Measurements from ENCODE around the gene ITPKB. TPM values are rescaled to one million over a fixed set of nuclear protein-coding genes. Genes with fewer than 3 reads are reported as not detected.

The ITPKB gene
- total RNA-seq, 1 experiment from 2014 or later = 9.5 TPM

GRCh38 chr1:226603858-226604559 is 135.1 kb downstream of the ITPKB start:
- ChIA-PET POLR2A (interaction anchor here (0.7 to 2.6 kb wide), 23 partner anchors 9 to 868 kb away, joined by 3 to 21 read pairs (median 6); partner anchors contain the start of genes PARP1 and STUM), CTCF (interaction anchor here (0.7 to 3.4 kb wide), 14 partner anchors 9 to 1154 kb away, joined by 3 to 22 read pairs (median 4); partner anchors contain the start of genes PARP1 and STUM)
- Mint-ChIP-seq H3K36me3 (ENCODE audit: insufficient read depth, unreplicated experiment) (no peaks in the 10 kb centered on the region), H3K9me3 (ENCODE audit: unreplicated experiment) (no peaks in the 10 kb centered on the region), H3K27me3 (ENCODE audit: insufficient read depth, unreplicated experiment) (no peaks in the 10 kb centered on the region), H3K4me3 (ENCODE audit: unreplicated experiment) (peak overlapping the region; percentile 71), H3K27ac (ENCODE audit: low read depth, unreplicated experiment) (peak overlapping the region; percentile 97), H3K4me1 (ENCODE audit: insufficient read depth, unreplicated experiment) (peaks cover 36% of the 10 kb centered on the region)
- no TSS peak for BruUV-seq (replicated peaks)
- no peak for TF ChIP-seq CTCF (IDR thresholded peaks at IDR 0.05; ENCODE audit: unreplicated experiment)
- DNase-seq (ENCODE audit: unreplicated experiment) = no peak
- intact Hi-C loops (cut with micrococcal nuclease) = loop anchor here (1.0 to 2.0 kb wide), 2 partner anchors 57 to 115 kb away; no protein-coding TSS in a partner anchor

- intact Hi-C loops (cut with micrococcal nuclease) = loop anchor here (1.0 to 2.0 kb wide), 2 partner anchors 56 to 114 kb away; no protein-coding TSS in a partner anchor
- DNase-seq (ENCODE audit: unreplicated experiment) = peak; percentile 91
- Mint-ChIP-seq H3K27me3 (ENCODE audit: insufficient read depth, unreplicated experiment) (peaks cover 8% of the 10 kb centered on the region), H3K36me3 (ENCODE audit: insufficient read depth, unreplicated experiment) (no peaks in the 10 kb centered on the region), H3K27ac (ENCODE audit: low read depth, unreplicated experiment) (peak overlapping the region; percentile 97), H3K9me3 (ENCODE audit: unreplicated experiment) (no peaks in the 10 kb centered on the region), H3K4me1 (ENCODE audit: insufficient read depth, unreplicated experiment) (peaks cover 42% of the 10 kb centered on the region), H3K4me3 (ENCODE audit: unreplicated experiment) (peak overlapping the region; percentile 71)
- POLR2A ChIA-PET = interaction anchor here (0.6 to 2.6 kb wide), 44 partner anchors 10 to 1479 kb away, joined by 3 to 21 read pairs (median 4); partner anchors contain the start of genes JMJD4, PARP1, PSEN2 and SNAP47
- TSS peak; percentile 52 for BruUV-seq (replicated peaks)
- CTCF ChIA-PET = interaction anchor here (0.6 to 3.4 kb wide), 20 partner anchors 10 to 1155 kb away, joined by 3 to 22 read pairs (median 4); partner anchors contain the start of genes PARP1 and STUM
- no peak for TF ChIP-seq CTCF (IDR thresholded peaks at IDR 0.05; ENCODE audit: unreplicated experiment)
Measured at GRCh38 chr1:226603022-226603857, 135.8 kb downstream of the ITPKB start.

GRCh38 chr1:226602186-226603021 is 136.7 kb downstream of the ITPKB start:
- CTCF ChIA-PET = interaction anchor here (0.6 to 3.4 kb wide), 14 partner anchors 9 to 479 kb away, joined by 3 to 22 read pairs (median 4); partner anchors contain the start of gene STUM
- peak; percentile 93 for DNase-seq (ENCODE audit: unreplicated experiment)
- H3K9me3 Mint-ChIP-seq (ENCODE audit: unreplicated experiment) = no peaks in the 10 kb centered on the region
- H3K27me3 Mint-ChIP-seq (ENCODE audit: insufficient read depth, unreplicated experiment) = peaks cover 9% of the 10 kb centered on the region
- POLR2A ChIA-PET = interaction anchor here (0.5 to 2.6 kb wide), 47 partner anchors 9 to 1507 kb away, joined by 3 to 21 read pairs (median 3); partner anchors contain the start of genes JMJD4, PARP1, PSEN2 and SNAP47
- TF ChIP-seq CTCF (IDR thresholded peaks at IDR 0.05; ENCODE audit: unreplicated experiment) = no peak
- H3K36me3 Mint-ChIP-seq (ENCODE audit: insufficient read depth, unreplicated experiment) = no peaks in the 10 kb centered on the region
- H3K4me3 Mint-ChIP-seq (ENCODE audit: unreplicated experiment) = peak overlapping the region; percentile 71
- intact Hi-C loops (cut with micrococcal nuclease) = loop anchor here (1.0 to 2.0 kb wide), 2 partner anchors 55 to 114 kb away; no protein-coding TSS in a partner anchor
- peaks cover 43% of the 10 kb centered on the region for H3K4me1 Mint-ChIP-seq (ENCODE audit: insufficient read depth, unreplicated experiment)
- no TSS peak for BruUV-seq (replicated peaks)
- H3K27ac Mint-ChIP-seq (ENCODE audit: low read depth, unreplicated experiment) = peak overlapping the region; percentile 97

Measured in MCF 10A (cell line).